ENCODE results near the gene CLECL1. TPM values are rescaled to one million over a fixed set of nuclear protein-coding genes. Genes with fewer than 3 reads are reported as not detected.

The CLECL1 gene
- under 1 TPM; 0.24 to 0.68 (median 0.47) TPM for polyA plus RNA-seq (ENCODE audit: insufficient read depth in 1 of 5, insufficient read length in 5 of 5, low replicate concordance in 1 of 5)
- long read RNA-seq, donor 1 = 0 reads
- long read RNA-seq, donor 2 = 0 reads
- long read RNA-seq, donor 3, partial matches to known transcripts = 0 of 1 reads
- long read RNA-seq, donor 3, other reads (novel, unspliced or antisense) = 0 of 1 reads
- long read RNA-seq, donor 4 = 0 reads
- long read RNA-seq, donor 5, partial matches to known transcripts = 0 of 1 reads
- long read RNA-seq, donor 5, other reads (novel, unspliced or antisense) = 0 of 1 reads
- long read RNA-seq, donor 6 = 0 reads
- long read RNA-seq, donor 7 = 0 reads
- long read RNA-seq, donor 8 = 0 reads

DNA sequence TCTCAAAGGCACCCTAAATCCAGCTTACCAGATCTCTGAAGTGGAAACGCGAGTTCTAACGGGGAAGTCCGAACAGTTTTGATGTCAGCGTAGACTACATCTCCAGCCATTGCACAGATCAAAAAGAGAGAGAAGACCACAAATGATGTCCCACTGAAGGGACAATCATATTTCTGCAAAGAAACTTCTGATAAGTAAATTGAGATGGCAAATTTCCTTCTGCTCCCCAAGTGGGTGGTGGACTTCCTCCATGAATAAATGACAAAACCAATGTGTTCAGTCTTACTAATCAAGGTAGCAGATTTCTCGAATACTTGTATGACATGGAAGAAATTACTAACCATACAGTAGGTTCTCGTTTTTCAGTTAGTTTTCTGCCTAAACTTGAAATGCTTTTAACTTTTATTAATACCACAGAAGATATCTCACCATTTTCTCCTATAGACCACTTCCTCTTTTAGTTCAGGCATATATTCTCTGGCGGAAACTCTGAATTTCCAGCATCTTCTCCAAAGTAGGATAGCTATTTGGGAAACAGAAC lies at the start of gene CLECL1:
Gene CLECL1 (minus strand): TSS at position 177 of the 541 bp plus-strand sequence.
- DNase-seq = no peak

DNA sequence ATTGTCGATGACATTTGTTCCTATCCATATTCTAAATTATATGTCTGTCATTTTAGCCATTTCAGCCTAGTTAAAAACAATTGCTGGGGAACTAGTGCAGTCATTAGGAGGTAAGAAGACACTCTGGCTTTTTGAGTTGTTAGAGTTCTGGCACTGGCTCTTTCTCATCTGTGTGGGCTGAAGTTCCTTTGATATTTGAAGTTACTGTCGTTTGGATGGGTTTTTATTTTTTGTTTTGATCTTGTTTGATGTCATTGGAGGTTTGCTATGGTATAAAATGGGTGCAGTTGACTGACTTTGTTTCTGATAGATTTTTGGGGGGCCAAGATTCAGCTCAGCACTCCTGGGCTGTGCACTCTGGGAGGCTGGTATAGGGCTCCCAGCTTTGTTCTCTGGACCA lies 48.5 kb upstream of the CLECL1 start:
- DNase-seq = no peak

DNA sequence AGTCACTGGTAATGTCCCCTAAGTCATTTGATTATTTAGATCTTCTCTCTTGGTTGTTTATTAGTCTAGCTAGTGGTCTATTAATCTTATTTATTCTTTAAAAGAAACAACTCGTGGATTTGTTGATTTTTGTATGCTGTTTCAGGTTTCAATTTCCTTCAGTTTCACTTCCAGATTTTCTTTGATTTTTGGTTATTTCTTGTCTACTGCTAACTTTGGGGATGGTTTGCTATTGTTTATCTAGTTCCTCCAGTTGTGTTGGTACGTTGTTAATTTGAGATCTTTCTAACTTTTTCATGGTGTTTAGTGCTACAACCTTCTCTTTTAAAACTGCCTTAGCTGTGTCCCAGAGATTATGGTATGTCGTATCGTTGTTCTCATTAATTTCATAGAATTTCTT lies 46.3 kb upstream of the CLECL1 start:
- DNase-seq = no peak

DNA sequence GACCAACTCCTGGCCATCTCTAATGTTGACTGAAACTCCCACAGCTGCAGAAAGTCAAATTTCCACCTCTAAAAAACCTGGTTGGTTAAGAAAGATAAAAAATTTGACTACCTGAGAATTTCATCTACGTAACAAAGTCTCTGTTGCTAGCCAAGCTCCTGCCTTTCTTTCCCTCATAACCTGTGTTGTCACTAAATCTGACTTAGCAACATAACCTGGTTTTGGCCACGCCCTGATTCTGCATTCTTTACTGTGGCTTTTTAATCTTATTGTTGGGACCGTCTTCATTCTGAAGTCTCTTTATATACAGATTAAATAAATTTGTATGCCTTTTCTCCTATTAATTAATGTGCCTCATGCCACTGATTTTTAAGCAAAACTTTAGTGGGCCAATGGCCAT lies 43.9 kb upstream of the CLECL1 start:
- no peak for DNase-seq

DNA sequence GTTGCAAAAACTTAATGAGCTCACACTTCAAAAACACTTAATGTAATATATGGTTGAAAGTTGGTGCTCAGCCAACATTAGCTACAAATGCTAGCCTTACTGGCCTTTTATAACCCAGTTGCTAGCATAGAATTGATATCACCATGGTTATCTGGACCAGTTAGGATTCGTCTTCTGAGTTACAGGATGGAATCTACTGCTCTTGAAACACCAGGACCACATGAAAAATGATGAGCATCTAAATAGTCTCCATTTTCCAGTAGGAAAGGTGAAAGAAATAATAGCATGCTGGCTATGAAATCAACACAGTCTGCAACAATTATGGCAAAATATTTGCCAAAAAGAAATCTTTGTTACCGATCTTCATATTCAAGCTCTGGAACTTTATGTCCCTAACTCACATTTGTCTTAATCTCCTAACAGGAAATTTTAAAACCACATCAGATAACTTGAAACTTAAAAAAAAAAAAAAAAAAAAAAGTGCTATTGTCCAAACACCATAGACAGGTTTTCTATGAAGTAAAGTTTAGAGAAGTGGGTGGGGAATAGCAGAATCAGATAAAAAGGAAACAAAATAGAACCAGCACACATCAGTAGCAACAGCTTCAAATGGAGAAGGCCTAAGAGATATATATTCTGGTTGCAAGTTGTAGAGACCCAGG lies 40.5 kb upstream of the CLECL1 start:
- DNase-seq = no peak

DNA sequence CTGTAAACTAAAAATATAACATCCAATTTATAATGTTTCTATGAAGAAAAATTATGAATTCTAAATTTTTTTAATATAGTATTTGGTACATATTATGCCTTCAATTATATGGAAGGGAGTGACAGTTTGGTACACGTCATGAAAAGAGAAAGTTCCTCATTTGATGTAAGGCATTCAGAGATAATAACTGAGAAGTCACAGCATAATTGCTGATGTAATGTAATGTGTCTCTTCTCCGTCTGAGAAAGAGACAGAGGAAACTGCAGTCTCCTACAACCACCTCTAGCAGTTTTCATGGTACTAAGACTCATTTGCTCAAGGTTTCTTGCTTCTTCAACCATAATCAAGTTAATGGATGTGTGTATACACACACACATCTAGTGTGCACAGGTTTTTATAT lies 30.1 kb upstream of the CLECL1 start:
- no peak for DNase-seq

DNA sequence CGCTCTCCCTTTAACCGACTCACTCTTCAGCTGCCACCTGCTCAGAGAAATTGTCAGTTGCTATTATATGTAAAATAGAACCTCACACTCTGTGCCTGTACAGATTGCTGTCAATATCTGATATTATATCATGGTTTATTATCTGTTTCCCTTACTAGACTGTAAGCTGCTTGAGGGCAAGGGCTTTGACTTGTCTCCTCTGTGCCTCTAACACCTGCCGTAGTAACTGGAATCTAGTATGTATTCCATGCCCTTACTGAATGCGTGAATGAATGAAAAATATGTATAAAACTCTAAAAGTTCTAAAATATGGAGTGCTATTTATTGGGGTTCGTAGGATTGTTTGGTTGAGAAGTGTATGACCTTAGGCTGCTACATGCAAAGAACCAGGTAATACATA lies 29.5 kb upstream of the CLECL1 start:
- DNase-seq = no peak

DNA sequence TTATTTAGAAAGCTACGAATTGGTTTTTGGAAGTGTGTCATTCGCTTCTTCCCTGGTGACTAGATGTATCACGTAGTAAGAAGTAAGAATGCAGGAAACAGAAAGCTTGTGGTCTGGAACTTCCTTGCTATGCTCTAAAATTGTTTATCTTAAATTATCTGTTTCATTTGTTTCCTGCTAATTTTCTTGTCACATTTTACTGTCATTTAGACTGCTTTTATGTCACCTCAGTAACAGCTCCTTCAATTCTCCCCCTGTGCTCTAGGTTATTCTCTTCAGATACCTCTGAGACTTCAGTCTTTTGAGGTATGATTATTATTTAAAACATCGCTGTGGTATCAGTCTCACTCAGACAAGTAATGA lies 28.5 kb upstream of the CLECL1 start:
- DNase-seq = no peak

DNA sequence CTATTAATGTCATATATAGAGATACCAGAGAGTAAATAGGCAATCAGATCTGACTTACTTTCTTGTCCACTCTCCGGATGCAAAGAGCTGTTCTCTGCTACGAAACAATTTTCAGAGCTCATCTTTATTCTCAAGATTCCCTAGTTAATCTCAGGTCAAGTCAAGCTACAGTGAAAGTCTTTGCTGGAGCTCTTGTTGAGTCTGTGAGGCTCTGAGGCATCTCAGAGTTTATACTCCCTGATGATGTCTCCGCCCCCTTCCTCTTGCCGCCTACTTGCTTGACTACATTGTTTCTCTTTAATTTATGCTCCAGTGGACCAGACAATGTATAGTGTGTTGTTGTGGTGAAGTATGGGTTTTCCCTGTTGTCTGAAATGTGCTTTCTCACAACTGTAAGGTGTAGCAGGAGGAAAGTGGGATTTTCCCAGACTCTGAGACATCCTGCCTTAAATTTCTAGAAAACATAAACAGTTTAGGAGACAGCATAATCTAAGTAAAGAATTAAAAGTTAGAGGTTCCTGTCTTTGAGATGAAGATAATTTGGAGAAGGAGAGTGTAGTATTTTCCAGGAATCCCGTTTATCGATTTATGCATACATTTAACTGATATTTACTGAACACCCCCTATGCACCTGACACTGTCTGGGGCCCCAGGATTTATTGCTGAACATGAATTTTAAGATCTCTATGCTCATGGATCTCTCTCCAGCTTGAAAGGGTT lies 28.0 kb upstream of the CLECL1 start, which contains the start of gene CD69:
Gene CD69 (minus strand): TSS at position 203 of the 720 bp plus-strand sequence. CDS start 81 bp downstream, at position 122.
- no peak for DNase-seq

DNA sequence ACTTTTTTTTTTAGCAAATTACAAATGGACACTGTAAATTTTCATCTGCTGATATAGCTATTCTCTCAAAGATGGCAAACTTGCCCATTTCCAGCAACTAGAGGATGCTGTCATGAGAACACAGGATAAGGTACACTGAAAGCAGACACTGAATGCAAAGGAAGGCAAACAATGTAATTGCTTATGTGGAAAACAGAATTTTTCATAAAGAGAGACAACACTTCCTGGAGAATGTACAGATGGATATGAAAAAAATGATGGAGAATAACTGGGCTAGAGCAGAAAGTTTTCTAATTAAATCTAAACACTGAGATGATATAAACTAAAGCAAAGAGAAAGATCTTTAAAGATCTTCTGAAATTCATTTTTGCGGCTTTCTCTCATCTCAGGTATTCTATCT lies 27.2 kb upstream of the CLECL1 start:
- DNase-seq = no peak

DNA sequence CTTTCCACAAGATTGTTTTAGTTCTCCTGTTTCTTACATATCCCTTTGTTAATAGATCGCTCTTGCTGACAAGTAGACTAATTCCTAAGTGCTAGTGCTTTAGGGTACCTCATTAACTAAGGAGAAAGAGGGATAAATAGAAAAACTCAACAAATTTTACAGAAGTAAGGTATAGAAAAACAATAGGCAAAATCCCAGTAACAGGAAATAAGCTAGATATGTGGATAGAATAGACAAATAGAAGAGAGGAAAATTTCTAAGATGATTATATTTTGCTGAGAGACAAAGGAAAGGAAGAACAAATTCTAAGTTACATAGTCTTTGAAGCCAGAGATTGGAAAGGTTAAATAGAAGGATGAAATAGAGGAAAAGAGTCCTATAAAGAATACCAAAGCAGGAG lies 26.8 kb upstream of the CLECL1 start:
- no peak for DNase-seq

DNA sequence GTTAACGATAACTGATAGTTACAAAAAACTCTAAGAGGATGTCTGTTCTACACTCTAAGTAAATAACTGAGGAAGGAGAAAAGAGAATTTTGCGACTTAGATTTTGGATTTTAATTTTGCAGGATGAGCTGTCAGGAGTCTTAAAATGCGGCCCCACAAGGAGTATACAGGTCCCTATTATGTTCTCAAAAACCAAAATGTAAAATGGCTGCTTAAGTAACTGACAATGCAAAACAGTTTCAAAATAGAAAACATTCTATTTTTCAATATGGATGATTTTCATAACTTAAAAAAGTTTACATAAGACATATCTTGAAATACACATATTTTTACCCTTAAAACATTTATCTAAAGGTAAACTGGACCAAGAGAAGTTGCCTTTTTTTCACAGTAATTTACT lies 25.2 kb upstream of the CLECL1 start:
- no peak for DNase-seq

DNA sequence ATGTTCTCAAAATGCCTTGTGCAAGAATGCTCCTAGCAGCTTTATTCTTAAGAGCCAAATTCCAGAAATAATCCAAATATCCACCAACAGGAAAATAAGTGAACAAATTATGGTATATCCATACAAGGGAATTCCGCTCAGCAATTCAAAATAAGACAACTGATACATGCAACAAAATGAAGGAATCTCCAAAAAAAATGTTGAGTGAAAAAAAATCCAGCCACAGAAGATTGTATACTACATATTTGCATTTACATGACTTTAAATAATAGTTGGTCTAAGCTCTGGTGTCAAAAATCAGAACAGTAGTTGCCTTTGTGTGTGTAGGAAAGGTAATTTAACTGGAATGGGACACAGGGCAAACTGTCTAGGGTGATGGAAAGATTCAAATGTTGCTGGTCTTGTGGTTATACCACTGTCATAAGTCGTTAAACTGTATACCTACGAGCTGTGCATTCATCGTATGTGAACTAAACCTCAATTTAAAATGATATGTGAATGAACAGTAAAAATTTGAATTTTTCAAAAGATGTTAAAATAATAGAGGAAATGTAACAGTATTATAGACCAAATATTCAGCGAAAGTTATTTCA lies 24.6 kb upstream of the CLECL1 start:
- no peak for DNase-seq

DNA sequence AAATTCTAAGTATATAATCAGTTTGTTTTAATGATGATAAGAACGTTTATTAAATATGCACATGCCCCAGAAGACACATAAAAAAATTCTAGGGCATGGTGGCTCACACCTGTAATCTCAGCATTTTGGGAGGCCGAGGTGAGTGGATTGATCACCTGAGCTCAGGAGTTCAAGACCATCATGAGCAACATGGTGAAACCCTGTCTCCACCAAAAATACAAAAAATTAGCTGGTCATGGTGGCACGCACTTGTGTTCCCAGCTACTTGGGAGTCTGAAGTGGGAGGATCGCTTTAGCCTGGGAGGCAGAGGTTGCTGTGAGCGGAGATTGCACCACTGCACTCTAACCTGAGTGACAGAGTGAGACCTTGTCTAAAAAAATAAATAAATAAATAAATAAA lies 23.8 kb upstream of the CLECL1 start:
- DNase-seq = no peak

DNA sequence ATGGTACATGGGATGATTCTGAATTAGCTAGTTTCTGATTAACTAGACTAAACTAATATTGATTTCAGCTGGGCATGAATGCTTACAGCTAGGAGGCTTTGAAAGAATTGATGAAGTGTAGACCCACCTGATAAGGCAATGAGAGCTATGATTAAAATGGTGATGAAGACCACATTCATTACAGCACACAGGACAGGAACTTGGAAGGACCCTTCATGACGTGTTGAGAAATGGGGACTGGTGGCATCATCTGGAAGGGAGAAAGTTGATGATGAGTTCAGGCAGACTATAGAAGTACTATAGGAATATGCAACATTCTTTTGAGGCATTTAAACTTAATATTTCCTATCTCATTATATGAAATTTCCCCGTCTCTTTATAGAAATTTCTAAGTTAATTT lies 23.3 kb upstream of the CLECL1 start:
- no peak for DNase-seq

DNA sequence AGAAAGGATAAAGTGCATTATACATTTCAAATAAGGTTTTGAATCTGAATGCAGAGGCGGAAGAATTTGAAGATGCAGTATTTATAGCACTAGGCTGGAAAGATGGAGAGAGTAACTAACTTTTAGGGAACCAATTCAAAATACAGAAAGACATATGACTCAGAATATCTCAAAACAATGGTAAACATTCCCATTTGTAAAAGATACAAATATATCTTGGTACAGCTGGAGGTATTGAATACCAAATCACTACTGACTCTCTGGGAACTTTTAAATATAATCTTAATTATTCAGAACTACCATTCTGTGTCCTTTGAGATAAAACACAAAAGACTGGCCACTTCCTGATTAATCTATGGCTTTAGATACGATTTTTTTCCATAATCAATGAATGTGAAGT lies 22.7 kb upstream of the CLECL1 start:
- DNase-seq = no peak

DNA sequence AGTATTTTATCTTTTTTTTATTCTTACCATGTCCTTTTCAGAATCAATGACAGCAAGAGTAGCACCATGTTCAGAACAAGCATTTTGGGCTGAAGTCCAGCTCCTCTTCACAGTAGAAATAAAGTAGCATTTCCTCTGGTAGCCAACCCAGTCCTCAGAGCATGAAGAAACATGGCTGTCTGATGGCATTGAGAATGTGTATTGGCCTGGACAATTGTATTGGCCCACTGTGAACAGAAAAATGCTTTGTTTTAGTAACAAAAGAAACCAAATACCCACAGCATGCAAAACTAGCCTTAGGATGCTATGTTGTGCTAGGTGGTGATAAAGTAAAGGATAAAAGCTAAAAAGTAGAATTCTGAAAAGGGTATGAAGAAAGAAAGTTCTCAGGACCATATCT lies 22.1 kb upstream of the CLECL1 start:
- DNase-seq = no peak

DNA sequence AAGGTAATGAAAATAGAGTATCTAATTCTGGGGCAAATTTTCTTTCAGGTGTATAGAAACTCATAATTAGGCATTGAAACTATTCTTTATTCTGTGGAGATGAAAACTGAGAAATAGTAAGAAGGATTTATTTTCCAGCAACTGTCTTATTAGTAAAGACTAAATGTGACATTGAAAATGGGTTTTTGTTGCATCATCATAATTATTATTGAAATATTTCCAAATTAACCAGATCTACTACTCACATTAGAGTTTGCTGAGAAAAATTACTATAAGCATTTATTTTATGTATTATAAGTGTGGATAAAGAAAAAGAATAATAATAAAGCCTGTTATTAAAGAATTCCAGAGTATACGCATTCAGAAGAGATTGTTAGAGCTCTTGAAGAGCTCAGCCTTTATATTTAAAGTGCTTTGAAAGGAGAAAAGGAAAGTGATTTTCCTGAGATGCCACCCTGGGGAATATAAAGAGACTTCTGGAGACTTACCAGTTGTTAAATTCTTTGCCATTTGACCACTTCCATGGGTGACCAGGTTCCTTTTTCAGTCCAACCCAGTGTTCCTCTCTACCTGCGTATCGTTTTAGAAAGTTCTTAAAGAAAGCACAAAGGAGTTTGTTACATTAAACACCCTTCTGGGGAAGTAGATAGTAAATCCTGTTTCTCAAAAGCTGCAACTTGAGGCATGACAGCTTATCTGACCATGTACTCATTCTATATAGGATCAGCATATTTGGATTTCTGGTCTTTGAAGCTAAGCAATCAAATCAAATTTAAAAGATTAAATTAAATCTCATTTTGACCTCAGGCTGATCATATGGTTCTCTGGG lies 21.4 kb upstream of the CLECL1 start:
- DNase-seq = no peak

DNA sequence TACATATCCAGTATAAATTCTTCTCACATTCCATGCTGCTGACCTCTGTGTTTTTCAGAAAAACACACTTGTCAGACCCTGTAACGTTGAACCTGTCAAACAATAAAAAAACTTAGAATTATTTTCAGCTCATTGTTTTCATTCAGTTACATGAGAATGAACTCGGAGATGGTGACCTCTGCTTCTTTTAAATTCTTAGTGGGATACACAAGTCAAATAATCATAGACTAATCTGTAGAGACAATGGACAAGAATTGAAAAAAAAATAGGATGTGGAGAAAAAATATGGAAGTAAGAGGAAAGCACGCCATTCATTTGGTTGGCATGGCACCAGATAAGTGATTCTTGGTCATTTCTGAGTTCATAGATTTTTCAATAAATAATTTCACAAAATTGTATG lies 20.6 kb upstream of the CLECL1 start:
- DNase-seq = no peak

DNA sequence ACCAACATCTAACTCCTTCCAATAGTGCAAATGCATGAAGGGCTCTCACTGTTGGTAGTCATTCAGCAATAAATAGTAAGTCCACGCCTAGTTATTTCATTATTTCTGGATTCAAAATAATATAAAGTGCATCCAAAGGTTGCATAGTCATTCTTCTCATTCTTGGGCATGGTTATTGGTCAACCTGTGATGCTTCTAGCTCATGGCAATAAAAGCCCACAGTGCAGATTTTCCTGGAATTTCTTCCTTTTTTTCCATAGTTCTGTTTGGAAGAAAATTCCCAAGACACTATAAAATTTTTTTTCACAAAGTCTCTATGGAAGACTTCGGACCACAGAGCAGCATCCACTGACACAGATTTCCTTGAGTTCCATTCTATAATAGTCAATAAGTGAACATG lies 20.2 kb upstream of the CLECL1 start:
- no peak for DNase-seq

Measured in right lung (tissue), 10 donors.